GM21360 (cell line): Measurements from ENCODE around the gene EDEM1.
A peak's percentile ranks its signal among the peaks of the same experiment; 100 is the strongest.
"Not testable (repeated sequence)": the region's sequence is repeated elsewhere in the genome, so short reads cannot be mapped to it uniquely, and the experiment has no call there.

Source experiments
- ATAC-seq: cut with Tn5 transposase; IDR thresholded peaks from one replicate; pipeline ENCODE4 v1.9.1; 2021; ENCODE audit warnings: mild to moderate bottlenecking, moderate library complexity; ENCODE audit not compliant: unreplicated experiment

EDEM1 gene

DNA sequence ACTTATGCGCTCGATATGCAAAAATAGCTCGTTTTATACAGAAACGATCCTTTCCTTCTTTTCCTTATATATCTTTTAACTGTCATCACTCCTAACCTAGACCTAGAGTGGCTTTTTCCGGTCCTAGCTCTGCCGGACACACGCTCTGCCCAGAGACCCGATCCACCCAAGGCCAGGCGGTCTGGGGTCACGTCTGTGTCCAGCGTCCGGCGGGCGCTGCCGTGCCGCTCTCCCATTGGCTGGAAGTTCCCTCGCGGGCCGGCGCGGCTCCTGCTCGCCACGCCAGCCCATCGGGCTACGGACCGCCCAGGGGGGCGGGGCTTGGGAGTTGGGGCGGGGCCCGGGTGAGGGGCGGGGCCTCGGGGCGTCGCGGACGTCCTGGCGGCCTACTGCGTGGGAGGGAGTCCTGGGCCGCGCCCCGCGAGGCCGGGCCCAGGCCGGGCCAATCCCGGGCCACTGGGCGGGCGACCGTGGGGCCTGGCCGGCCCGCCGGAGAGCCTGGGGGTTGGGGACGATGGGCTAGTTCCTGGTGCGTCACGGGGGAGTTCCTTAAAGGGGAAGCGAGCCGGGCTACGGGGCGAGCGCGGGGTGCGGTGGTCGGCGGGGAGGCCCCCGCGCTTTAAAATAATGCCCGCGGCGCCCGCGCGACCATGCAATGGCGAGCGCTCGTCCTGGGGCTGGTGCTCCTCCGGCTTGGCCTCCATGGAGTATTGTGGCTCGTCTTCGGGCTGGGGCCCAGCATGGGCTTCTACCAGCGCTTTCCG is at the start of gene EDEM1:
TSS of gene EDEM1 (plus strand) at position 552 of the 764 bp plus-strand sequence. CDS start at position 651, 99 bp downstream.
- ATAC-seq = peak; percentile 75

GRCh38 chr3:5138214-5138981 is 49.1 kb upstream of the EDEM1 start:
- ATAC-seq = no peak

DNA sequence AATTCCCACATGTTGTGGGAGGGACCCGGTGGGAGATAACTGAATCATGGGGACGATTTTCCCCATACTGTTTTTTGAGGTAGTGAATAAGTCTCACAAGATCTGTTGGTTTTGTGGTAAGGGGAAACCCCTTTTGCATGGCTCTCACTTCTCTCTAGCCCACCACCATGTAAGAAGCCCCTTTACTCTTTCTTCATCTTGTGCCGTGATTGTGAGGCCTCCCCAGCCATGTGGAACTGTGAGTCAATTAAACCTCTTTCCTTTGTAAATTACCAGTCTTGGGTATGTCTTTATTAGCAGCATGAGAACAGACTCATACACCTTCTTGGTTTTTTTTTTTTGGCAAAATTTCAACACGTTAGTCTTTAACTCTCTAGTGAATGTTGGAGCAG is 47.3 kb upstream of the EDEM1 start:
- peak; percentile 40 for ATAC-seq

DNA sequence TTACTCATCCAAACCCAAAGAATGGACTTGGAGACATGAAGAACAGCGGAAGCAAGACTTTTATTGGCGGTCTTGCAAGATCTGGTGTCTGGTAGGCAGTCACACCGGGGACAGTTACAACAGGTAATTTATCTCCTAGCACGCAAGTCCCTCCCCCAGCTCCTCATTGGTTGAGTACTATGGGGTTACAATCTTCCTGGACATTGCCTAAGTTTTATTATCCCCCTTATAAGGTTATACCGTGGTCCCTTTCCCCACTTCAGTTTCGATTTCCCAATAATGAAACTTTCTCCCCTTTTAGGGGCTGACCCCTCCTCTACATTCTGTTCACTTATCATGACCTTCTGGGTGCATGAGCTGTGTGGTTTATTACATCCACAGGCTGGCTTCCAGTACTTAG is 46.7 kb upstream of the EDEM1 start:
- no peak for ATAC-seq

DNA sequence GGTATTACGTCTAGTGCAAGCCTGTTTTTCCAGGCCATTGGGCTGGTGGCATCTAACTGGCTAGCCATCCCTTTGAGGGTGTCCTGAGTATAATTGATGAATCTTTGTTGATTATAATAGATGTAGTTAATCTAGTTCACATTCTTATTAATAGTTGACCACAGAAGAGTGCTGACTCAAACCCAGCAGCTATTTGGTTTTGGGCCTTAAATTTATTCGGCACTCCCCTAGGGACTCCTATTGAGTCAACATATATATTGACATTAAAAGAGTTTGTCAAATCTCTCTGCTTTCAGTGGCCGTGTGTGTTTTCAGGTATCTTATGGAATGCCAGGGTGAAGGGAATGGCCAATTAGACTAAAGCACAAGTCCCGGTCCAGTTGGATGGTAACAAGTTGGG is 45.7 kb upstream of the EDEM1 start:
- ATAC-seq = no peak

DNA sequence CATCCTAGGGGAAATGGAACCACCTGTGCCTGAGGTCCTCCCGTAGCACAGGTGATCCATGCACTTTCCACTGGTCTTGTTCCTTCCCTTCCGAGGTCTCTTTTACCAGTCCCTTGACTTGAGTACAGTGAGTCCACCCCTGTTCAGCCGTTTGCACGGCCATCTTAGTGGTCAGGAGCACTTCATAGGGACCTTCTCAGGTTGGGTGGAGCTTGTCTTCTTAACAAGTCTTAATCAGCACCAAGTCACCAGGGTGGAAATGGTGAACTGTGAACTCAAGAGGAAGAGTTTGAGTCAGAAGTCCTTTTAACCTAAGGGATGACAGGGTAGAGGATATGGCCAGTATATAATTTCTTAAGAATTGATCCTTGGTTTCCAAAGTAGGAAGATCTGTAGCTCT is 44.0 kb upstream of the EDEM1 start:
- no peak for ATAC-seq

GRCh38 chr3:5144316-5144994 is 43.1 kb upstream of the EDEM1 start:
- no peak for ATAC-seq

DNA sequence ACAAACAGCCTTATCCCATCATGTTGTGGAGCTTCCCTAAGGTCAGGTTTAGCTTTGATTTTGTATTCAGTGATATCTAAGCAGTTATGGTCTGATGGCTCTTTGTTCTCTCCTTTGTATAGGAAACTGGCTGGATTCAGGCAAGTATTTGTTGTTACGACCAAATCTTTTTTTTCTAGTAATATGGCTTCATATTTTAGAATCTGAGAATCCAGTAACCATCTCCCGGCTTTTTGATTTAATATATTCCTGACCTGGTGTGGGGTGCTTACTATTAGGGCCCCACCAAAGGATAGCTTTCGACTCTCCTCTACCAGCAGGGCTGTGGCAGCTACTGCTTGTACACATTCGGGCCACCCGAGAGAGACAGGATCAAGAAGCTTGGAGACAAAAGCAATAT is 42.4 kb upstream of the EDEM1 start:
- ATAC-seq = no peak

DNA sequence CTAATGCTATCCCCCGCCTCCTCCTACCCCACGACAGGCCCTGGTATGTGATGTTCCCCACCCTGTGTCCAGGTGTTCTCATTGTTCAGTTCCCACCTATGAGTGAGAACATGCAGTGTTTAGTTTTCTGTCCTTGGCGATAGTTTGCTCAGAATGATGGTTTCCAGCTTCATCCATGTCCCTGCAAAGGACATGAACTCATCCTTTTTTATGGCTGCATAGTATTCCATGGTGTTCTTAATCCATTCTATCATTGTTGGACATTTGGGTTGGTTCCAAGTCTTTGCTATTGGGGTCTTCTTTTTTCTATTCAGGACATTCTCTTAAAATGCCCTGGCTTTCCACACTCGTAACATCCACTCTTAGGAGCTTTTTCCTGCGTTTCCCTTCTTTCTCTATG is 40.4 kb upstream of the EDEM1 start:
- ATAC-seq = not testable (repeated sequence)

DNA sequence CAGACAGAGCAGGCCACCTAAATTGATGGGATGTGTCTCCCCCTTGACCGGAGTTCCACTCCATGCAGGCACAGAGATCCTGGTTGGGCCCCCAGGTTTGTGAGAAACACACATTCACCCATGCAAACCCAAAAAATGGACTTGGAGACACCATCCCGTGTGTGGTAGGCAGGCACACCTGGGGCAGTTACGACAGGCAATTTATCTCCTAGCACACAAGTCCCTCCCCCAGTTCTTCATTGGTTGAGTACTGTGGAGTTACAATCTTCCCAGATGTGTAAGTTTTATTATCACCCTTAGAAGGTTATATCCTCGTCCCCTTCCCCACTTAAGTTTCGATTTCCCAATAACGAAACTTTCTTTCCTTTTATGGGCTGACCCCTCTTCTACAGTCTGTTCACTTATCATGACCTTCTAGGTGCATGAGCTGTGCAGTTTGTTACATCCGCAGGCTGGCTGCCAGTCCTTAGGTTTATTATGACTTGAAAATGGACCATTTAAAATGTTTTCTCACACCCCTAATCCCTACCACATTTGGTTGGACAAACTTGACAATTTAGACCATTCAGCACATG is 38.1 kb upstream of the EDEM1 start:
- no peak for ATAC-seq

GRCh38 chr3:5151586-5151985 is 35.9 kb upstream of the EDEM1 start:
- peak; percentile 77 for ATAC-seq

GRCh38 chr3:5153074-5153473 is 34.4 kb upstream of the EDEM1 start:
- no peak for ATAC-seq

GRCh38 chr3:5155241-5155640 is 32.3 kb upstream of the EDEM1 start:
- no peak for ATAC-seq

- ATAC-seq = no peak
Observed at GRCh38 chr3:5160321-5160720, 27.2 kb upstream of the EDEM1 start.

DNA sequence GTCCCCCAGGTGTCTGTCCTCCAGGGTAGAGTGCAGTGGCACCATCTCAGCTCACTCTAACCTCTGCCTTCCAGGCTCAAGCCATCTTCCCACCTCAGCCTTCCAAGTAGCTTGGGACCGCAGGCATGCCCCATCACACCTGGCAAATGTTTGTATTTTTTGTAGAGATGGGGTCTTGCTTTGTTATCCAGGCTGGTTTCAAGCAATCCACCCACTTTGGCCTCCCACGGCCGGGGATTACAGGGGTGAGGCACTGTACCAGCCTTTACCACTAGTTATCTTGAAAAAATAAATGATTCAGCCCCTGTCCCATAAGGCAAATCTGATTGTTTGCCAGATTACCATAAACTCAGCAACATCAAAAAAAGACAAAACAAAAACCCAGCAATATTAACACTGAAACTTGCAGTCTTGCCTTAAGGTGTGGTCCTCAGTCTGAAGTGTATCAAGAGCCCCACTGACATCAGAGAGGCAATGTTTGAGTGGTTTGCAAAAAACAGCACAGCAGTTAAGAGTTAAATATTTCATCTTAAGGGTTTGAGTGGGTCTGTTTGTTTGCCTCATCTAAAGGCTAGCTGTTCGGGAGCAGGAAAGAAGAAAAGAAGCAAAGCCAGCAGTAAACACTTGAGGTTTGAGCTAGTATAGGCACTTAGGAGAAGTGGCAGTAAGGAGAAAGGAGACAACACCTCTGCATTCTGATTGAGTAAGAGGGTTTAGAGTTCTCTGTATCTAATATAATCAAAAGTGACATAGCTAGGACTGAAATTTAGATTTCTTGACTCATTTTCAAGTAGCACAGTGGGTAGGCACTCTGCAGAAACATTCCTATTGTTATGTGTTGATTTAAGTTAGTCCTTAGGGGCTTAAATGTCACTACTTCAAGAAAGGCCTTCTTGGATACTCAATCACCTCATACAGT is 26.3 kb upstream of the EDEM1 start:
- no peak for ATAC-seq

DNA sequence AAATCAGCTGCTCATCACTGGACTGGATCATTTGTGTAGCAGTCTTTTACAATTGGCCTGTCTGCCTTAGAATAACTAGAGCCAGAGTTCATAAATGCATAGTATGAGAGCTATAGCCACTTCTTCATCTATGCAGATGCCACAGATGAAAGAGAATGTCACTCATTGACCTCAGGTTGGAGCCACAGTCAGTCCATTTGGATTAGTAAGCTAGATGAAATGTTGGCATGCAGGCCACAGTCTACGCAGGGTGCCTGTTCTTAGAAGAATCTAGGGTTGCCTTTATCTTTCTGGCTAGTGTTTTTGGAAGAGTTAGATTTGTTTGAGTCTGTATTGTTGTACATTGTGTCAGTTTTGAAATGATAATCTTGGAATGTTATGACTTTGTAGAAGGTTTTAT is 25.4 kb upstream of the EDEM1 start:
- no peak for ATAC-seq

DNA sequence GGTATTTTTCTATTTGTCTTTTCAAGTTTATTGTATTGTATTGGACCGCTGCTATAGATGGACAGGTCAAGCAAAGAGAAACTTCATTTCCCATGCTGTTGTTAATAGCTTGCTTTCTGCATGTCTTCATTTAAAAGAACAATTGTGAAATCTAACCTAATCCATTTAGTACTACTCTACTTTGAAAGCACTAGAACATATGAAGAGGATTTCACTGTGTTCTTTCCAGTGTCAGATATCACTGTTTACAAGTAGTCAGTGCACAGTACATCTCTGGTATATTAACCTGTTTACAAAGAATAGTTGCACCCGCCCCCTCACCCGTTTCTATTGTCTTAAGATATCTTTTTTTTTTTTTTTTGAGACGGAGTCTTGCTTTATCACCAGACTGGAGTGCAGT is 21.8 kb upstream of the EDEM1 start:
- ATAC-seq = no peak

DNA sequence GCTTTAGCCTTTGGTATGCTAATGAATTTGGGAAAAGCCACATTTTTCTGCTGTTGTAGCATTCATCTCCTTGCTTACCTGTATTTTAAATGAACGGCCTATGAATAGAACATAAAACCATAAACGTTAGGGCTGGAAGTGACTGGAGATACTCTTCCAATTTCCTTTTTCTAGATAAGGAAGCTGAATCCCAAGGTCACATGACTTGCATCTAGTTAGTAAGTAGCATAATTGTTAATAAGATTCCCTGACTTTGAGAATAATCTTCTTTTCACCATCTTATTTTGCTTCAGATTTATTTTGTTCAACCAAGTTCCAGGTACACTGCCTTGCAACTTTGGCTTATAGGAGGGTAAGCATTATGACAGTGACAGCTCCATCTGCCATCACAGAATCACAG is 20.7 kb upstream of the EDEM1 start:
- no peak for ATAC-seq

DNA sequence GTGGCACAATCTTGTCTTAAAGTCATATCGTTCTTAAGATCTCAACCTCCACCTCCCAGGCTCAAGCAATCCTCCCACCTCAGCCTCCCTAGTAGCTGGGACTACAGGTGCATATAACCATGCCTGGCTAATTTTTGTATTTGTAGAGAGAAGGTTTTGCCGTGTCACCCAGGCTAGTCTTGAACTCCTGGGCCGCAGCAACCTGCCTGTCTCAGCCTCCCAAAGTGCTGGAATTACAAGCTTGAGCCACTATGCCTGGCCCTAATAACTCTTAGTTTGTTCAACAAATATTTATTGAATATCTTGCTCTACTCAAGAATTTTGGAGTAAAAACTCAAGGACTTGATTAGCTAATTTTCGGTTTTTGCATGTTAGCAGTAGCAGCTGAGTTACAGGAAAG is 19.4 kb upstream of the EDEM1 start:
- ATAC-seq = no peak

DNA sequence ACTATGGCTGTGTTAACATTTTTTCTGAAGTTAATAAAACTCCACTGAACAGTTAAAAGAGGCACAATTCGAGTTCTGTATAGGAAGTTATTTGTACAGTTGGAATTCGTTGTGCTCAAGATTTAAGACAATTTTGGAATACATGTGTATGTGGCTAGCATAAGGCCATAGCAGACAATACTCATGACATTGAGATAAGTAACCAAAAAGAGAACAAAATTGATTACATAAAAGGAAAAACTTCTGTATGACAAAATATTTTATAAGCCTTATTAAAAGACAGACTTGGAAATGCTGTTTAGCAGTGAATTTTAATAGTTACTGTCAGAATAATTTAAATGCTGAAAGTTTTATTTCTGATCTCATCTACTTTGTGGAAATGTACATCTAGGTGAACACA is 17.7 kb upstream of the EDEM1 start:
- ATAC-seq = no peak
